ENCODE data around the gene TSC22D2. TPM values are rescaled to one million over a fixed set of nuclear protein-coding genes. Genes with fewer than 3 reads are reported as not detected.

TSC22D2 gene
- total RNA-seq, 4 donors from 2014 or later = 19.8 to 59.7 (median 29.5) TPM

- no peaks in the 10 kb centered on the region for H3K9me3 ChIP-seq
- 76 to 79% methylated on average over 5 of the region's 5 CpGs for WGBS, 2 donors (ENCODE audit: low coverage in 1 of 2)
- TF ChIP-seq CTCF (IDR thresholded peaks at IDR 0.05) (no peak), EP300 (IDR thresholded peaks at IDR 0.05; ENCODE audit: low read depth) (no peak), POLR2A (IDR thresholded peaks at IDR 0.05) (no peak), POLR2AphosphoS5 (IDR thresholded peaks at IDR 0.05) (no peak)
- no peak overlapping the region for H3K27ac ChIP-seq
- H3K4me3 ChIP-seq = no peak overlapping the region
- H3K4me1 ChIP-seq = no peaks in the 10 kb centered on the region
- intact Hi-C loops (cut with DNase I; ENCODE audit: low total_unique reads) (no loop called here), in situ Hi-C loops (cut with MboI; ENCODE audit: low pct_ligation_motif_present in 1 of 4, low pct_unique_long_range_greater_than_20kb in 1 of 4, low sequenced_read_pairs in 3 of 4) (no loop called here)
- no peaks in the 10 kb centered on the region for H3K27me3 ChIP-seq
- DNase-seq = no peak
- no peaks in the 10 kb centered on the region for H3K36me3 ChIP-seq
Observed at GRCh38 chr3:150388498-150389418, 19.3 kb upstream of the TSC22D2 start.

GRCh38 chr3:150390087-150390486, 18.0 kb upstream of the TSC22D2 start:
- intact Hi-C loops (cut with DNase I; ENCODE audit: low total_unique reads) (no loop called here), in situ Hi-C loops (cut with MboI; ENCODE audit: low pct_ligation_motif_present in 1 of 4, low pct_unique_long_range_greater_than_20kb in 1 of 4, low sequenced_read_pairs in 3 of 4) (no loop called here)
- TF ChIP-seq POLR2A (IDR thresholded peaks at IDR 0.05) (no peak), EP300 (IDR thresholded peaks at IDR 0.05; ENCODE audit: low read depth) (no peak), CTCF (IDR thresholded peaks at IDR 0.05) (no peak), POLR2AphosphoS5 (IDR thresholded peaks at IDR 0.05) (no peak)
- Histone ChIP-seq H3K4me3 (no peak overlapping the region), H3K36me3 (no peaks in the 10 kb centered on the region), H3K27ac (no peak overlapping the region), H3K27me3 (no peaks in the 10 kb centered on the region), H3K4me1 (no peaks in the 10 kb centered on the region), H3K9me3 (no peaks in the 10 kb centered on the region)
- DNase-seq = no peak

- no peak for DNase-seq
- H3K4me1 ChIP-seq = no peaks in the 10 kb centered on the region
- TF ChIP-seq POLR2A (IDR thresholded peaks at IDR 0.05) = no peak
- no peak for TF ChIP-seq POLR2AphosphoS5 (IDR thresholded peaks at IDR 0.05)
- H3K27me3 ChIP-seq = no peaks in the 10 kb centered on the region
- H3K4me3 ChIP-seq = no peak overlapping the region
- no peaks in the 10 kb centered on the region for H3K36me3 ChIP-seq
- no peak overlapping the region for H3K27ac ChIP-seq
- in situ Hi-C loops (cut with MboI; ENCODE audit: low pct_ligation_motif_present in 1 of 4, low pct_unique_long_range_greater_than_20kb in 1 of 4, low sequenced_read_pairs in 3 of 4) (no loop called here), intact Hi-C loops (cut with DNase I; ENCODE audit: low total_unique reads) (no loop called here)
- no peaks in the 10 kb centered on the region for H3K9me3 ChIP-seq
Observed at GRCh38 chr3:150391161-150391560, 16.9 kb upstream of the TSC22D2 start.

GRCh38 chr3:150393745-150394144, 14.4 kb upstream of the TSC22D2 start:
- TF ChIP-seq POLR2A (IDR thresholded peaks at IDR 0.05) = no peak
- no peak for TF ChIP-seq POLR2AphosphoS5 (IDR thresholded peaks at IDR 0.05)
- TF ChIP-seq EP300 (IDR thresholded peaks at IDR 0.05; ENCODE audit: low read depth) = no peak
- TF ChIP-seq CTCF (IDR thresholded peaks at IDR 0.05) = no peak
- in situ Hi-C loops (cut with MboI; ENCODE audit: low pct_ligation_motif_present in 1 of 4, low pct_unique_long_range_greater_than_20kb in 1 of 4, low sequenced_read_pairs in 3 of 4) (no loop called here), intact Hi-C loops (cut with DNase I; ENCODE audit: low total_unique reads) (no loop called here)
- H3K9me3 ChIP-seq = no peaks in the 10 kb centered on the region
- H3K27me3 ChIP-seq = no peaks in the 10 kb centered on the region
- no peak overlapping the region for H3K4me3 ChIP-seq
- no peak overlapping the region for H3K27ac ChIP-seq
- no peaks in the 10 kb centered on the region for H3K36me3 ChIP-seq
- no peaks in the 10 kb centered on the region for H3K4me1 ChIP-seq
- DNase-seq = no peak
- 50 to 51% methylated on average over 1 of the region's 1 CpG for WGBS, 2 donors (ENCODE audit: low coverage in 1 of 2)
